Dendritic cell treated with granulocyte-macrophage colony-stimulating factor and Interleukin-4, amounts not matched to agents 40 ng/mL and 50 ng/mL, for 4 days (primary cell): ENCODE results near the gene LSS.

Source experiments
- H3K27ac Mint-ChIP-seq: one replicate; pipeline ENCODE4 v1.8.0; 2022; ENCODE audit warnings: mild to moderate bottlenecking, mixed read lengths
- H3K27me3 Mint-ChIP-seq: one replicate; pipeline ENCODE4 v1.8.0; 2022; ENCODE audit warnings: mild to moderate bottlenecking, mixed read lengths
- H3K36me3 Mint-ChIP-seq: one replicate; pipeline ENCODE4 v1.8.0; 2022; ENCODE audit warnings: low read depth, mixed read lengths
- H3K4me1 Mint-ChIP-seq: one replicate; pipeline ENCODE4 v1.8.0; 2022; ENCODE audit warnings: low read depth, mixed read lengths
- H3K4me3 Mint-ChIP-seq: one replicate; pipeline ENCODE4 v1.8.0; 2022; ENCODE audit warnings: mild to moderate bottlenecking, moderate library complexity, mixed read lengths
- H3K9me3 Mint-ChIP-seq: one replicate; pipeline ENCODE4 v1.8.0; 2022; ENCODE audit warnings: mixed read lengths
- intact Hi-C: fragments of 100-400 bp; cut with micrococcal nuclease; formaldehyde crosslinking; loops from one replicate; pipeline ENCODE4 v1.15.0; 2022

Gene LSS

DNA sequence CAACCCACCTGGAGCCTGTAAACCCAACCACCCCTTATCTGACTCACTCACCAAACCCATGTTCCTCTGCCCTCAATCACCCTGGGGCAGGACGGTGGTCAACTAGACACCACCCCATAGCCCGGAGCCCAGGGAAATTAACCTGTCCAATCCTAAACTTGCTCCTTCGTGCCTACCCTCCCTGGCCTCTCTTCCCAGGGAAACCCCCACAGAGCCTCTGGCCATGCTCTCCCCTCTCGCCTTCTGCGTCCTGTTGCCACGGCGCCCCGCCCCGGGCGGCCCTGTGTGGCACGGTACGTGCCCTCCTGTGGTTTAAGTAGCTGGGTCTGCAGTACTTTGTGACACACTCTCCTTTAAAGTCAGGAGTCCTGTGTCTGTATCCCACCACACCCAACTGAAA lies 69.2 kb downstream of the LSS start:
- Mint-ChIP-seq H3K9me3 (no peaks in the 10 kb centered on the region), H3K4me3 (no peak overlapping the region), H3K4me1 (no peaks in the 10 kb centered on the region)

DNA sequence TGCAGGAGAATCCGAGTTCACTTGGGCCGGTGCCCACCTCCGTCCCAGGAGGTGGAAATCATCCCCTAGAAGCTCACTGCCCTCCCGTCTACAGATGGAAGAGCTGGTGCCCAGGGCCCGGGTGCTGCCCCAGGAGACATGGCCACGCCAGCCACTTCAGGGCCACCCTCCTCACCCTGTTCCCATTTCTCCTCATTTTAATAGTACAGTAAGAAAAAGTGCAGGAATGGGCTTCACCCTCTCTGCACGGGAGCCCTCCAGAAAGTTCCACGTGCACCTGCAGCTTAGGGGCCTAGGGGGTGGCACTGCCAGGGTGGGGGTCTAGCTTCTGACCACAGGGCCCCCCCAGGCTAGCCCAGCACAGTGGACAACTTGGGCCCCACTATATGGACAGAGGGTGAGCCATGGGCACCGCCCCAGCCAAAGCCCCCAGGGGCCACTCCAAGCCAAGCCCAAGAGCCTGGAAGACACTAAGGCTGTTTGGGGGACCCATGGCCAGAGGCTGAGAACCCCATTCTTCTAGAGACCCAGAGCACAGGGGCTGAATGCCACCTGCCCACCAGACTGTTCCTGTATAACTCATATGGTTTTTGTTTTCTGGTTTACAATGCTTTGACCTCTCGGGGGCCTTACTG lies 69.8 kb downstream of the LSS start:
- Mint-ChIP-seq H3K4me1 (no peaks in the 10 kb centered on the region), H3K9me3 (no peaks in the 10 kb centered on the region), H3K36me3 (peaks cover 5% of the 10 kb centered on the region), H3K4me3 (no peak overlapping the region), H3K27ac (no peak overlapping the region), H3K27me3 (no peaks in the 10 kb centered on the region)
- intact Hi-C loops, result no loop called here

More for the DNA sequence above, 69.2 kb downstream of the LSS start:
- intact Hi-C loops, result no loop called here
- Mint-ChIP-seq H3K27me3 (no peaks in the 10 kb centered on the region), H3K36me3 (peaks cover 5% of the 10 kb centered on the region), H3K27ac (no peak overlapping the region)

DNA sequence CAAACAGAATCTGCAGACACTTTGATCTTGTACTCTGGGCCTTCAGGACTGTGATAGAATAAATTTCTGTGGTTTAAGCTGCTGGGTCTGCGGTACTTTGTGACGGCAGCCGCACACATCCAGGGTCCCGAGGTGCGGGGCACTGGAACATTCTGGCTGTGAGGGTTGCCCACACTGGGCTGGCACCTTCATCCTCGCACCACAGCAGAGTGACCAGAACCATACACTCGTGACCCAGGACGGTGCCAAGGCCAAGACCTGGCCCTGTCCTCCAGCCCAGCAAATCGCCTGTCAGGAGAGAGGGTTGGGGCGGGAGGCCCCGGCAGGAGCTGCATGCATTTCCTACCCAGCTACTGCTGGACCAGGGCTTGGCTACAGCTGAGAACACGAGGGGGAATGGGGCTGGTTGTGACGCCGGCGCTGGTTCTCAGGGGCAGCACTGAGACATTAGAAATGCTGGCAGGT lies 70.6 kb downstream of the LSS start:
- no peaks in the 10 kb centered on the region for H3K9me3 Mint-ChIP-seq
- no peak overlapping the region for H3K27ac Mint-ChIP-seq
- intact Hi-C loops, result no loop called here
- H3K36me3 Mint-ChIP-seq, result peaks cover 5% of the 10 kb centered on the region
- no peaks in the 10 kb centered on the region for H3K4me1 Mint-ChIP-seq
- no peaks in the 10 kb centered on the region for H3K27me3 Mint-ChIP-seq
- H3K4me3 Mint-ChIP-seq, result no peak overlapping the region

DNA sequence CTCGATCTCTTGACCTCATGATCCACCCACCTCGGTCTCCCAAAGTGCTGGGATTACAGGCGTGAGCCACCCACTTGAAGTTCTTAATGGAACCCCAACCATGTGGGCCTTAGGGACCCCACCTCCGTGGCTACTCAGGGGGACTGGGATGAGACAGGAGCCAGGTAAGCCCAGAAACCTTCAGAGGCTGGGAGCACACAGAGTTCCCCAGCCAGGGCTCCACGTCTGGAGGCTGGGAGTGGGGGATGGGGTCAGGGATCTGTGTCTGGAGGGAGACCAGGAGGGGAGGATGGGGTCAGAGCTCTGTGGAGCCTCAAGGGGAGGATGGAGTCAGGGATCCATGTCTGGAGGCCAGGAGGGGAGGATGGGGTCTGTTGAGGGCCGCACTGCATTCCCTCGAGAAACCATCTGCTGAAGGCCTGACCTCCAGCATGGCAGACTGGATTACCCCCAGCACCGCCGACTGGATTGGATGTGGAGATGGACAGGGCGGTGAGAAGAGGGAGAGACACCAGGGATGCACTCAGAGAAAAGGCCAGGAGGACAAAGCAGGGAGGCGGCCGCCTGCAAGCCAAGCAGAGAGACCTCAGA lies 71.1 kb downstream of the LSS start:
- Mint-ChIP-seq H3K9me3 (no peaks in the 10 kb centered on the region), H3K27me3 (no peaks in the 10 kb centered on the region), H3K36me3 (peaks cover 5% of the 10 kb centered on the region), H3K4me3 (no peak overlapping the region), H3K4me1 (no peaks in the 10 kb centered on the region), H3K27ac (no peak overlapping the region)
- intact Hi-C loops, result no loop called here

DNA sequence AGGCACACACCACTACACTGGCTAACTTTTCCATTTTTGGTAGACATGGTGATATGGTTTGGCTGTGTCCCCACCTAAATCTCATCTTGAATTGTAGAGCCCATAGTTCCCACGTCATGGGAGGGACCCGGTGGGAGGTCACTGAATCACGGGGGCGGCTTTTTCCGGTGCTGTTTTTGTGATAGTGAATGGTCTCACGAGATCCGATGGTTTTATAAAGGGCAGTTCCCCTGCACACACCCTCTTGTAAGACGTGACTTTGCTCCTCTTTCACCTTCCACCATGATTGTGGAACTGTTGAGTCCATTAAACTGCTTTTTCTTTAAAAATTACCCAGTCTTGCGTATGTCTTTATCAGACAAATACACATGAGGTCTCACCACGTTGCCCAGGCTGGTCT lies 71.9 kb downstream of the LSS start:
- H3K27ac Mint-ChIP-seq, result no peak overlapping the region
- no peaks in the 10 kb centered on the region for H3K27me3 Mint-ChIP-seq
- H3K36me3 Mint-ChIP-seq, result peaks cover 5% of the 10 kb centered on the region
- intact Hi-C loops, result no loop called here
- no peaks in the 10 kb centered on the region for H3K4me1 Mint-ChIP-seq
- H3K4me3 Mint-ChIP-seq, result no peak overlapping the region
- no peaks in the 10 kb centered on the region for H3K9me3 Mint-ChIP-seq

DNA sequence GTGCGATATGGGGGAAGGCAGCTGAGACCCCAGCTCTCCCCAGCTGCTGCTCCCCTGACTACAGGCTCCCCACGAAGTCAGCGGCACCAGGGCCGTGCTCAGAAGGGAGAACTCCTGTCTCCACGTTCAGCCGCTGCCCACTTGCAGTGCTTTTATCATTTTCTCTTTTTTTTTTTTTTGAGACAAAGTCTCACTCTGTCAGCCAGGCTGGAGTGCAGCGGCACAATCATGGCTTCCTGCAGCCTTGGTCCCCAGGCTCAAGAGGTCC lies 72.3 kb downstream of the LSS start:
- Mint-ChIP-seq H3K4me3 (no peak overlapping the region), H3K27ac (no peak overlapping the region), H3K36me3 (peaks cover 4% of the 10 kb centered on the region), H3K9me3 (no peaks in the 10 kb centered on the region), H3K27me3 (no peaks in the 10 kb centered on the region), H3K4me1 (no peaks in the 10 kb centered on the region)
- intact Hi-C loops, result no loop called here

DNA sequence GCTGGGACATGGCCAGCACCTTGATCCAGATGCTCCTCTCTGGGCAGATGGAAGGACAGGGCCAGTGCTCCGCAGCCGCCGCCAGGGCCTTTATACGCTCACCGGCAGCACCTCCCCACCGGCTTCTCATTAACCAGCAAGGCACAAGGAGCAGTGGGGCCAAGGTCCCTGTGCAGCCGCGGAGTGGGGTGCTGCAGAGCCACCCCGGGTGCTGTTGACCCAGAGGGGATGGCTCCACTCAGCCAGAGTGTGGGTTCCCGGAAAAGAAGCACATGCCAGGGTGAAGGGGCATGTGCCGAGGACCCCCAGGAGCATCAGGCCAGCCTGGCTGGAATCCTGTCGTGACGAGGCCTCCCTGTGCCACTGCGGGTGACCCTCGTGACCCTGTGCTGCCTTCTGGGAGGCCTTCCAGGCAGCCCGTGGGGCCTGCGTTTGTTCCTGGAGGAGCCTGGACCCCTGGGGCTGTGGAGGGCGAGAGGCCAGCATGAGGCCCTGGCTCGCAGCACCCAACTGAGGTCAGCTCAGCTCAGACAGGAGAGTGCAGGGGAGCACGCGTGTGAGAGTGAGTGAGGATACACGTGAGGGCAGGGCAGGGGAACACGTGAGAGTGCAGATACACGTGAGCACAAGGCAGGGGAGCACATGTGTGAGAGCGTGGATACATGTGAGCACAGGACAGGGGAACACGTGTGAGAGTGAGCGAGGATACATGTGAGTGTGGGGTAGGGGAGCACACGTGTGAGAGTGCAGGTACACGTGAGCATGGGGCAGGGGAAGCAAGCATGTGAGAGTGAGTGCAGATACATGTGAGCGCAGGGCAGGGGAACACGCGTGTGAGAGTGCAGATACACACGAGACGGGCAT lies 72.8 kb downstream of the LSS start, which contains the start of gene FTCD:
TSS of gene FTCD (minus strand) at position 66 of the 864 bp plus-strand sequence. CDS start at position 10, 56 bp downstream.
- no peaks in the 10 kb centered on the region for H3K27me3 Mint-ChIP-seq
- H3K4me1 Mint-ChIP-seq, result no peaks in the 10 kb centered on the region
- no peak within 1 kb of the TSS for H3K4me3 Mint-ChIP-seq
- no peaks in the 10 kb centered on the region for H3K9me3 Mint-ChIP-seq
- no peaks in the 10 kb centered on the region for H3K36me3 Mint-ChIP-seq
- no peak within 1 kb of the TSS for H3K27ac Mint-ChIP-seq
- intact Hi-C loops, result no loop called here

DNA sequence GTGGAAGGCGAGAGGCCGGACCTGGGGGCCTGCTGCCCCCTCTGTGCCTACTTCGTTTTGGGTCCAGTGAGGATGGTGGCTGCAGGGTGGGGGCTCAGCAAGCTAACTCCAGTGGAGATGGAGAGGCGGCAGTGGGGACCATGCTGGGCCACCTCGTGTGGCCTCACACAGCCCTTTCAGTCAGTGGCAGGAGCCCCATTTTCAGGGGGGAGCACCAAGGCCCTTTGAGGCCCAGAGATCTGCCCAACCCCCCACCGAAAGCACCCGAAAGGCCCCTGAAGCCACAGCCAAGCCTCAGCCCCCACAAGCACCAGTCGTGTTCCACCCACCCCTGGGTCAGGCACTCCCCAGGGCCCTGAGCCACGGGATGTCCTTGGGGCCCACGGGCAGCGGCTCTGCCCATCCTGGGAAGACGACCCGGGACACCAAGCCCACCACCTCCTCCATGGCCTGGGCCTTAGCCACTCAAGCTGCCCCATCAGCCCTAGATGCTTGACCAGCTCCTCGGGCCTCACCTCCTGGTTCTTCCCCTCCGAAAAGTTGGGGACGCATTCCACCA lies 73.5 kb downstream of the LSS start:
- Mint-ChIP-seq H3K27ac (no peak overlapping the region), H3K36me3 (no peaks in the 10 kb centered on the region), H3K27me3 (no peaks in the 10 kb centered on the region), H3K4me3 (no peak overlapping the region), H3K9me3 (no peaks in the 10 kb centered on the region), H3K4me1 (no peaks in the 10 kb centered on the region)
- intact Hi-C loops, result no loop called here

DNA sequence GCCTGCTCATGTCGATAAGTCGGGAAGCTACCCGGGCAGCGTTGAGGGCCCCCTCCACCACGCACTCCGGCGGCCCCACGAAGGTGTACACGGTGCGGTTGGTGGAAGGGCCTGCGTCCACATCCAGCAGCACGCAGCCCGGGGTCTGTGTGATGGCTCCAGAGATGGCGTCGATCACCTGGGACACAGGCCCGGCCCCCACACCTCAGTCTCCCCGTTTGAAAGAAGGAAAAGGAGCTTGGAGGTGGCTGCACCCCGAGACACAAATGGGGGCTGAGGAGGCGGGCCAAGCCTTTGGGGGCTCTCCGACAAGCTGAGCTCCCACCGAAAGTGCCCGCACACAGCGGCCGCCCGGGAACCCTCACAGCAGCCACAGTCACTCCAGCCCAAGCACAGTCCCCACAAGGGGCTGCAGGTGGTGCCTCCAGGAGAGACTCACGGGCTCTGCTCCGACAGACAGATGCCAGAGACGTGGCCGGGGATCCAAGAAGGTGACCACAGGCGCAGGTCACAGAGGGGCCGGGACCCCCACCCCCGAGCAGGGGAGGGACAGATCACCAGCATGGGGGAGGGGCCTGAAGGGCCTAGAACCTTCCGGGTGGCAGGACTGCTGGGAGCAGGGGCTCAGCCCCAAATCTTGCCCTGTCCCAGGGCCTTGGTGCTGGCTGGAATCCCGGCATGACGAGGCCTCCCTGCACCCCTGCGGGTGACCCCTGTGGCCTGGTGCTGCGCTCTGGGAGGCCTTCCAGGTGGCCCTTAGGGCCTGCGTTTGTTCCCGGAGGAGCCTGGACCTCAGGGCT lies 74.2 kb downstream of the LSS start:
- H3K9me3 Mint-ChIP-seq, result no peaks in the 10 kb centered on the region
- H3K4me1 Mint-ChIP-seq, result no peaks in the 10 kb centered on the region
- H3K36me3 Mint-ChIP-seq, result no peaks in the 10 kb centered on the region
- no peak overlapping the region for H3K27ac Mint-ChIP-seq
- intact Hi-C loops, result no loop called here
- H3K27me3 Mint-ChIP-seq, result no peaks in the 10 kb centered on the region
- no peak overlapping the region for H3K4me3 Mint-ChIP-seq

DNA sequence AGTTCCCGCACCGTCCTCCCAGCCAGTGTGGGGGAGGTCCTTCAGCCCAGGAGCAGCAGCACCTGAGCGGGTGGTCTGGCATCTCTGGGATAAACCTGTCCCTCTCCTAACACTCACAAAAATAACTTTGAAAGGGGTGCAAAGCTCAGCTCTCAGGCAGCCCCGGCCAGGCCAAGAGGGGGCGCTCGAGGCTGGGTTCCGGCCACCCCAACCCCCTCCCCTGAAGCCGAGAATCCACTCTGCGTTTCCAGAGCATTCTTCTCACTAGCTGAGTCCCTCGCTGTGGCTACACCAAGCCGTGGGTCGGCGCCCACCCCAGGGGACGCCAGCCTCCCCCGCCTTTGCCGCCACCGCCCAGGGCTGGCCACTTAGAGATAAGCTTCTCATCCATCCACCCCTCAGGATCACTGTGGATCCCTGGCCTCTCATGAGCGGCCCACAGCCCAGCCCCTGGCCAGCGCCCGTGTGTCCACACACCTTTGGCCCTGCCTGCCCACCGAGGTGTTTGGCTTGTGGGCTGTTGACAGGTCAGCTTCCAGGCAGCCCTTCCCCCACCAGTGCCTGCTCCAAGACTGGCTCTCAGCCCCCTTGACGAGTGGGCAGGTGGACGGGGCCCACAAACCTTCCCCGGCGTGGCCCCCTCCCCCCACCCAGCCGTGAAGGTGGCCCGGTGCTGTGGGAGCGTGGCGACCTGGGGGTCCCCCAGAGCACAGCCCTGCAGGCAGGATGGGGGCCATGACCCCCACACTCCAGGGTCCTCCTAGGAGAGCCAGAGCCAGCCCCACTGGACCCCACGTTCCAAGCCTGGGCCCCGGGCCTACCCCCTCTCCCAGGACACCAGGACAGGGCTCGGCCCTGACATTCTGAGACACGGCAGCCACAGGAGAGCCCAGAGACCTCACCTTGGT lies 75.1 kb downstream of the LSS start:
- no peaks in the 10 kb centered on the region for H3K36me3 Mint-ChIP-seq

DNA sequence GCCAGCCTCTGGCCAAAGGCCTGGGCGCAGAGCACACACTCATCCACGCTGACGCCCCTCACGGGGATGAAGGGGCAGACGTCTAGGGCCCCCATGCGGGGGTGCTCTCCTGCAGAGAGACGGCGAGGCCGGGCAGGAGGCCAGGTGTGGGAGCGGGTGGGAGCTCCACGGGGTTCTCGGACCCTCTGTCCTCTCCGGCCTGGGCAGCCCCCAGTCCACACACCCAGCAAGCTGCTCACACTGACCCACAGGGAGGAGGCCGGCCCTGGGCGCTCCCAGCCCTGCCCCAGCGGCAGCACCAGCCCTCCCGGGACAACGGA lies 75.7 kb downstream of the LSS start:
- intact Hi-C loops, result no loop called here
- no peaks in the 10 kb centered on the region for H3K9me3 Mint-ChIP-seq
- H3K4me3 Mint-ChIP-seq, result no peak overlapping the region
- H3K27me3 Mint-ChIP-seq, result no peaks in the 10 kb centered on the region
- no peaks in the 10 kb centered on the region for H3K36me3 Mint-ChIP-seq
- H3K27ac Mint-ChIP-seq, result no peak overlapping the region
- no peaks in the 10 kb centered on the region for H3K4me1 Mint-ChIP-seq

More for the DNA sequence above, 75.1 kb downstream of the LSS start:
- intact Hi-C loops, result no loop called here
- Mint-ChIP-seq H3K4me3 (no peak overlapping the region), H3K27ac (no peak overlapping the region), H3K4me1 (no peaks in the 10 kb centered on the region), H3K27me3 (no peaks in the 10 kb centered on the region), H3K9me3 (no peaks in the 10 kb centered on the region)

DNA sequence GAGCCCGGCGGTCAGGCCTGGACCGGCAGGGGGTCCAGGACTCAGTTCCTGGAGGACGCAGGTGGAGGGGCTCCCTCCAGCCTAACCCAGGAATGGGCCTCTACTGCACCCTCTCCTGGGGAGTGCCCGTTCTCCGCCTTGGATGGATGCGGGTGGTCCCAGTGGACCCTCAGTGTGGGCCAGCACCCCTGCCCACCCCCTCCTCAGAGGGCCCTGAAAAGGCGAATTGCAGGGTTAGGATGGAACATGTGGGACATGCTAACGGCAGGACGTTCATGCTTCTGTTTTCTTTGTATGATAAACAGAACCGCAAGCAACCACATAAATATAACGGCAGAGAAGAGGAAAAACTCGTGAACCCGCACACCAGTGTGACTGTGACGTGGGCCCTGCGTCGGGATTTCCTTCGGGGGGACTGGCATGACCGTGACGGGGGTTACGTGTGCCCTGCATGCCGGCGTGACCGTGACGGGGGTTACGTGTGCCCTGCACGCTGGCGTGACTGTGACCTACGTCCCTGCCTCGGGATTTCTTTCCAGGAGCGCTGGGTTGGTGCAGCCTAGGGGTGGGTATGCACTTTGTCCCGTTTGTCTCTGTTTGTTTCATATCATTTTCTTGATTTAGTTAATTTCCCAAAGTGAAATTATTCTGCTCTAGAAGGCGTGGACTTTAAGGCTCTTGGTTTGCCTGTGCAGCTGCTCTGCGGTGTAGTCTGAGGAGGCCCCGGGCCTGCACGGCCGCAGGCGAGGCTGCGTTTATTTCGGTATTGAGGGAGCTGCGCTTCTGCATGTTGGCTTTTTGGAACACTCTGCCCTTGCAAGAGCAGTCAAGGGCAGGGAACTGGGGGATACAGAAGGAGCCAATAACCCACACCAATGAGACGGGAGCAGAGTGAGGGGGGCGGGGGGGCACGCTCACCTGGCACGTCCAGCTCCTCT lies 76.3 kb downstream of the LSS start:
- Mint-ChIP-seq H3K9me3 (no peaks in the 10 kb centered on the region), H3K4me1 (no peaks in the 10 kb centered on the region), H3K4me3 (no peak overlapping the region), H3K27ac (no peak overlapping the region), H3K36me3 (no peaks in the 10 kb centered on the region), H3K27me3 (no peaks in the 10 kb centered on the region)
- intact Hi-C loops, result no loop called here
